ENCODE results near the gene TSC22D1.

Gene TSC22D1

DNA sequence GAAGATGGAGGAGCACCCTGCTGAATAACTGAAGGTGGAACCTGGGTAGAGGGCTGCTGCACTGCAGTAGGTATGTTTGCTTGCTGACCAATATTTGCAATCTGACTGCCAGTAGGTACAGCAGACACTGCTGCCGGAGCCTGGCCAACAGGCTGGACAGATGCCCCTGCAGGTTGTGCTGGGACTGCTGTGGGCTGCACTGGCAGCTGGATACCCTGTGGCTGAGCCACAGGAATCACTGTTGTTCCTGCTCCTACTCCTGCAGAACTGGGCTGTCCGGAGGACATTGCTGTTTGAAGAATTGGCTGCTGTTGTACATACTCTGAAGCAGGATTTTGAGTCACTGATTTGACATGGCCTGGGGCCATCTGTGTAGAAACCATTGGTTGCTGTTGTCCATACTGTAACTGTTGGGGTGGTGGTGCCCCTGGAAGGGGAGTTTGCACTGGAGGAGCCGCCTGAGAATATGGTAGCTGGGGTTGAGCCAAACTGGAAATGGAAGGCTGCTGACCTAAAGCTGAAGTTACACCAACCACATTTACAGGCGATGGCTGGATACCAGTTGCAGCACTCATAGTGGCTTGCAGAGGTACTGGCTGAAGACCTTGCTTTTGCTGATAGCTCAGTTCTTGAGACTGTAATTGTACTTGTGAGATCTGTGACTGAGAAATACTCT, 2.2 kb downstream of the TSC22D1 start:
- Histone ChIP-seq H3K4me2 (ENCODE audit: low read depth, low read length, poor library complexity, severe bottlenecking) (no peak overlapping the region), H3F3A (ENCODE audit: insufficient read depth) (peaks cover 5% of the 10 kb centered on the region), H3K9ac (ENCODE audit: low read length) (no peak overlapping the region), H4K20me1 (ENCODE audit: low read depth, low read length) (peaks cover 19% of the 10 kb centered on the region), H3K27me3 (ENCODE audit: low read length) (no peaks in the 10 kb centered on the region), H3K27ac (ENCODE audit: low read depth, low read length) (no peak overlapping the region), H2AFZ (ENCODE audit: low read depth, low read length, severe bottlenecking) (no peak overlapping the region), H3K4me3 (ENCODE audit: insufficient read depth, low read length, poor library complexity, severe bottlenecking) (no peak overlapping the region), H3K79me2 (ENCODE audit: insufficient read depth, low read length) (no peaks in the 10 kb centered on the region), H3K9me3 (ENCODE audit: insufficient read depth, low read length) (no peaks in the 10 kb centered on the region), H3K9me2 (replicated peaks; ENCODE audit: insufficient read depth, low read length) (no peaks in the 10 kb centered on the region), H3K36me3 (ENCODE audit: low read length) (peaks cover 12% of the 10 kb centered on the region)
- TF ChIP-seq CTCF (IDR thresholded peaks at IDR 0.05; ENCODE audit: insufficient read depth, low read length, poor library complexity, severe bottlenecking), result no peak
- TF ChIP-seq EZH2phosphoT487 (conservative IDR thresholded peaks at IDR 0.05; ENCODE audit: low read length), result no peak

GRCh38 chr13:44573071-44573470, 3.1 kb downstream of the TSC22D1 start:
- no peaks in the 10 kb centered on the region for H3K9me3 ChIP-seq (ENCODE audit: insufficient read depth, low read length)
- H3K9me2 ChIP-seq (replicated peaks; ENCODE audit: insufficient read depth, low read length), result no peaks in the 10 kb centered on the region
- H3K9ac ChIP-seq (ENCODE audit: low read length), result no peak overlapping the region
- no peak overlapping the region for H3K27ac ChIP-seq (ENCODE audit: low read depth, low read length)
- H4K20me1 ChIP-seq (ENCODE audit: low read depth, low read length), result peaks cover 19% of the 10 kb centered on the region
- H3F3A ChIP-seq (ENCODE audit: insufficient read depth), result no peaks in the 10 kb centered on the region
- H3K4me3 ChIP-seq (ENCODE audit: insufficient read depth, low read length, poor library complexity, severe bottlenecking), result no peak overlapping the region
- H3K36me3 ChIP-seq (ENCODE audit: low read length), result peaks cover 12% of the 10 kb centered on the region
- peak overlapping the region; percentile 41 for H3K4me2 ChIP-seq (ENCODE audit: low read depth, low read length, poor library complexity, severe bottlenecking)
- H2AFZ ChIP-seq (ENCODE audit: low read depth, low read length, severe bottlenecking), result no peak overlapping the region
- no peaks in the 10 kb centered on the region for H3K27me3 ChIP-seq (ENCODE audit: low read length)
- H3K79me2 ChIP-seq (ENCODE audit: insufficient read depth, low read length), result no peaks in the 10 kb centered on the region
- TF ChIP-seq EZH2phosphoT487 (conservative IDR thresholded peaks at IDR 0.05; ENCODE audit: low read length) (no peak), CTCF (IDR thresholded peaks at IDR 0.05; ENCODE audit: insufficient read depth, low read length, poor library complexity, severe bottlenecking) (no peak)

DNA sequence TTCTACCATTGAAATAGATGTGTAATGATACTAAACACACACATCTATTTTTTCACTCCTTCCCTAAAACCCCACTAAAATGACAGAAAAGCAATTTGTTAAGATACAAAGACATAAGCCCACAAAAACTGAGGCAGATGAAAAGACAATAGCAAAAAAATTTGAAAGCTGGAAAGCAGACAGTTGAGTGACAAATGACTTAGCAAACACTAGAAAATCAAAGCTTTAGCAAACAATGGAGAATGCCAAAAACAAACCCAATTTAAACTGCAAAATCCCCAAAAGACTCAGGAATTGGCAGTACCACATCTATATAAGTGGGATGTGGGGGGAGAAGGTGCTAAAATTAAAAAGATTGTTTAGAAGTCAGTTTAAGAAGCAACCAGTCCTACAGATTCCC, 9.5 kb downstream of the TSC22D1 start:
- H3K4me2 ChIP-seq (ENCODE audit: low read depth, low read length, poor library complexity, severe bottlenecking), result no peak overlapping the region
- no peaks in the 10 kb centered on the region for H3F3A ChIP-seq (ENCODE audit: insufficient read depth)
- no peak overlapping the region for H3K9ac ChIP-seq (ENCODE audit: low read length)
- peaks cover 8% of the 10 kb centered on the region for H3K79me2 ChIP-seq (ENCODE audit: insufficient read depth, low read length)
- no peaks in the 10 kb centered on the region for H3K9me3 ChIP-seq (ENCODE audit: insufficient read depth, low read length)
- H2AFZ ChIP-seq (ENCODE audit: low read depth, low read length, severe bottlenecking), result no peak overlapping the region
- peaks cover 4% of the 10 kb centered on the region; the same call in 1 of the 2 replicates for H3K36me3 ChIP-seq (ENCODE audit: low read length)
- no peak for TF ChIP-seq CTCF (IDR thresholded peaks at IDR 0.05; ENCODE audit: insufficient read depth, low read length, poor library complexity, severe bottlenecking)
- TF ChIP-seq EZH2phosphoT487 (conservative IDR thresholded peaks at IDR 0.05; ENCODE audit: low read length), result no peak
- H3K4me3 ChIP-seq (ENCODE audit: insufficient read depth, low read length, poor library complexity, severe bottlenecking), result no peak overlapping the region
- H4K20me1 ChIP-seq (ENCODE audit: low read depth, low read length), result 0 out of 2 replicates have a peak, but pooled peaks cover 4% of the 10 kb centered on the region
- no peak overlapping the region for H3K27ac ChIP-seq (ENCODE audit: low read depth, low read length)
- no peaks in the 10 kb centered on the region for H3K9me2 ChIP-seq (replicated peaks; ENCODE audit: insufficient read depth, low read length)
- no peaks in the 10 kb centered on the region for H3K27me3 ChIP-seq (ENCODE audit: low read length)

Measured in SU-DHL-6 (cell line).